GM18502 (cell line): ENCODE data around the gene ATP12A.

Source experiments
- ATAC-seq: cut with Tn5 transposase; IDR thresholded peaks from one replicate; pipeline ENCODE4 v1.9.1; 2021; ENCODE audit warnings: mild to moderate bottlenecking; ENCODE audit not compliant: unreplicated experiment, poor library complexity

Gene ATP12A

GRCh38 chr13:24680258-24680920 lies at the start of gene ATP12A:
ATP12A (plus strand) TSS chr13:24680408; CDS start chr13:24680744, 336 bp downstream.
- ATAC-seq, result no peak

GRCh38 chr13:24630851-24631620 lies 49.2 kb upstream of the ATP12A start:
- no peak for ATAC-seq

- no peak for ATAC-seq
Observed at GRCh38 chr13:24631922-24632321, 48.3 kb upstream of the ATP12A start.

- no peak for ATAC-seq
Observed at GRCh38 chr13:24632382-24633121, 47.7 kb upstream of the ATP12A start.

- ATAC-seq, result no peak
Observed at GRCh38 chr13:24636776-24637175, 43.4 kb upstream of the ATP12A start.

- no peak for ATAC-seq
Observed at GRCh38 chr13:24638096-24638495, 42.1 kb upstream of the ATP12A start.

GRCh38 chr13:24640752-24641151 lies 39.5 kb upstream of the ATP12A start:
- no peak for ATAC-seq

GRCh38 chr13:24642219-24642618 lies 38.0 kb upstream of the ATP12A start:
- no peak for ATAC-seq

- no peak for ATAC-seq
Observed at GRCh38 chr13:24644036-24644435, 36.2 kb upstream of the ATP12A start.

GRCh38 chr13:24648271-24648670 lies 31.9 kb upstream of the ATP12A start:
- no peak for ATAC-seq

GRCh38 chr13:24648983-24649687 lies 31.1 kb upstream of the ATP12A start:
- ATAC-seq, result no peak

GRCh38 chr13:24649688-24650043 lies 30.5 kb upstream of the ATP12A start:
- ATAC-seq, result no peak

- ATAC-seq, result no peak
Observed at GRCh38 chr13:24650161-24650560, 30.0 kb upstream of the ATP12A start.

- no peak for ATAC-seq
Observed at GRCh38 chr13:24651718-24652345, 28.4 kb upstream of the ATP12A start.

- ATAC-seq, result no peak
Observed at GRCh38 chr13:24652359-24652758, 27.8 kb upstream of the ATP12A start.

GRCh38 chr13:24654741-24655140 lies 25.5 kb upstream of the ATP12A start:
- ATAC-seq, result no peak

- no peak for ATAC-seq
Observed at GRCh38 chr13:24659239-24659638, 21.0 kb upstream of the ATP12A start.

- no peak for ATAC-seq
Observed at GRCh38 chr13:24660023-24660741, 20.0 kb upstream of the ATP12A start.

GRCh38 chr13:24661713-24662112 lies 18.5 kb upstream of the ATP12A start:
- ATAC-seq, result no peak
